Neural progenitor cell (in vitro differentiated cells): ENCODE results near the gene SNAPC5.

Experiments
- EZH2 ChIP-seq: fragments of 200-600 bp; sonication (generic); IDR thresholded peaks from 2 replicates; pipeline ENCODE4 v1.6.1; 2017; ENCODE audit warnings: antibody characterized with exemption, mild to moderate bottlenecking, moderate library complexity
- EZH2phosphoT487 ChIP-seq: fragments of 200-600 bp; sonication (generic); IDR thresholded peaks from 2 replicates; pipeline ENCODE4 v1.6.1; 2017; ENCODE audit warnings: antibody characterized with exemption

DNA sequence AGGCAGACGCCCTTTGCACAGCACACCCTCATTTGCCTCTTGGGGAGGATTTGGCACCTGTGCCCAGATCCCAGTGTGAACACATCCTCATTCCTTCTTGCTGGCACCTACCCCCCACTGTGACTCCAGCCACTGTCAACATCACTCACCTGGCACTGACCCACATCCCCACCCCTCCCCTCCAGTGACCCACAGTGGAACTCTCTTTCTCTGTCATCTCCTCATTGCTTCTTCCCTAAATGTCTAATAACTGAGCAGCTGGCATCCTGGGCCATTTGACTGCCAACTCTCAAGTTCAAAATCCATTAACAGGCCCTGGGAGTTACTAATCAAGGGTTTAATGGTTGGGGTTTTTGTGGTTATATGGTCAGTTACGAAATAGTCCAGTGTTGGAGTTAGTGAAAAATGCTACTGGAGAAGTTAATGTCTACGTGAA, 14.4 kb downstream of the SNAPC5 start:
- TF ChIP-seq EZH2 (no peak), EZH2phosphoT487 (no peak)
